Parathyroid adenoma (tissue), 2 donors: ENCODE results near the gene ZSCAN9.

Experiments
- H2AFZ ChIP-seq: fragments of 300-600 bp; sonication (generic); one replicate; pipeline ENCODE4 v1.7.0; 2017; ENCODE audit warnings: antibody characterized with exemption, mild to moderate bottlenecking
- H3K27ac ChIP-seq: fragments of 300-600 bp; sonication (generic); one replicate; pipeline ENCODE4 v1.7.0; 2017
- H3K27me3 ChIP-seq: fragments of 300-600 bp; sonication (generic); one replicate; pipeline ENCODE4 v1.7.0; 2017; ENCODE audit warnings: low read length; ENCODE audit not compliant: control insufficient read depth, insufficient read depth
- H3K36me3 ChIP-seq: fragments of 300-600 bp; sonication (generic); one replicate; pipeline ENCODE4 v1.7.0; 2017; ENCODE audit warnings: low read length; ENCODE audit not compliant: control insufficient read depth, insufficient read depth
- H3K4me1 ChIP-seq: fragments of 300-600 bp; sonication (generic); one replicate; pipeline ENCODE4 v1.7.0; 2017; ENCODE audit warnings: control low read depth
- H3K4me2 ChIP-seq: fragments of 300-600 bp; sonication (generic); one replicate; pipeline ENCODE4 v1.7.0; 2017; ENCODE audit warnings: low read length
- H3K4me3 ChIP-seq: fragments of 300-600 bp; sonication (generic); one replicate; pipeline ENCODE4 v1.7.0; 2017; ENCODE audit warnings: low read depth, low read length
- H3K79me2 ChIP-seq: fragments of 300-600 bp; sonication (generic); one replicate; pipeline ENCODE4 v1.7.0; 2017; ENCODE audit warnings: control low read depth
- H3K9ac ChIP-seq: fragments of 300-600 bp; sonication (generic); one replicate; pipeline ENCODE4 v1.7.0; 2017; ENCODE audit warnings: mild to moderate bottlenecking
- H3K9me3 ChIP-seq: fragments of 300-600 bp; sonication (generic); one replicate; pipeline ENCODE4 v1.7.0; 2017; ENCODE audit warnings: low read length; ENCODE audit not compliant: control insufficient read depth
- CTCF ChIP-seq: fragments of 300-600 bp; sonication (generic); IDR thresholded peaks from one replicate; pipeline ENCODE4 v1.7.0; 2017; ENCODE audit warnings: antibody characterized with exemption, mild to moderate bottlenecking
- donor health status: primary hyperparathyroidism.

The ZSCAN9 gene

GRCh38 chr6:28252009-28252975 lies 27.2 kb downstream of the ZSCAN9 start, which contains the start of gene ZKSCAN4:
TSS of gene ZKSCAN4 (minus strand) at chr6:28252269. CDS start at chr6:28251980, 289 bp downstream.
- H3K4me3 ChIP-seq: peak within 1 kb of the TSS; percentile 79
- no peak for TF ChIP-seq CTCF
- no peaks in the 10 kb centered on the region for H3K27me3 ChIP-seq
- peaks cover 4% of the 10 kb centered on the region for H3K4me1 ChIP-seq
- peak within 1 kb of the TSS; percentile 25 for H3K27ac ChIP-seq
- H3K9ac ChIP-seq: peak within 1 kb of the TSS; percentile 33
- no peaks in the 10 kb centered on the region for H3K79me2 ChIP-seq
- H2AFZ ChIP-seq: peak within 1 kb of the TSS; percentile 99
- peak within 1 kb of the TSS; percentile 85 for H3K4me2 ChIP-seq
- H3K36me3 ChIP-seq: no peaks in the 10 kb centered on the region
- no peaks in the 10 kb centered on the region for H3K9me3 ChIP-seq

GRCh38 chr6:28254121-28254519 lies 29.0 kb downstream of the ZSCAN9 start:
- H3K9me3 ChIP-seq: no peaks in the 10 kb centered on the region
- peaks cover 4% of the 10 kb centered on the region for H3K4me1 ChIP-seq
- H3K27ac ChIP-seq: no peak overlapping the region
- H3K4me2 ChIP-seq: no peak overlapping the region
- no peaks in the 10 kb centered on the region for H3K27me3 ChIP-seq
- H3K9ac ChIP-seq: no peak overlapping the region
- H2AFZ ChIP-seq: no peak overlapping the region
- no peaks in the 10 kb centered on the region for H3K79me2 ChIP-seq
- H3K4me3 ChIP-seq: no peak overlapping the region
- no peaks in the 10 kb centered on the region for H3K36me3 ChIP-seq
- no peak for TF ChIP-seq CTCF

GRCh38 chr6:28257042-28257441 lies 32.0 kb downstream of the ZSCAN9 start:
- Histone ChIP-seq H2AFZ (no peak overlapping the region), H3K79me2 (no peaks in the 10 kb centered on the region), H3K27me3 (no peaks in the 10 kb centered on the region), H3K4me3 (no peak overlapping the region), H3K9me3 (no peaks in the 10 kb centered on the region), H3K36me3 (no peaks in the 10 kb centered on the region), H3K9ac (no peak overlapping the region), H3K4me2 (no peak overlapping the region), H3K4me1 (no peaks in the 10 kb centered on the region), H3K27ac (no peak overlapping the region)
- TF ChIP-seq CTCF: no peak

- H3K9ac ChIP-seq: no peak within 1 kb of the TSS
- no peaks in the 10 kb centered on the region for H3K27me3 ChIP-seq
- H2AFZ ChIP-seq: peak within 1 kb of the TSS; percentile 11
- no peaks in the 10 kb centered on the region for H3K4me1 ChIP-seq
- no peak for TF ChIP-seq CTCF
- H3K9me3 ChIP-seq: no peaks in the 10 kb centered on the region
- no peak within 1 kb of the TSS for H3K27ac ChIP-seq
- no peak within 1 kb of the TSS for H3K4me3 ChIP-seq
- H3K79me2 ChIP-seq: no peaks in the 10 kb centered on the region
- no peaks in the 10 kb centered on the region for H3K36me3 ChIP-seq
- no peak within 1 kb of the TSS for H3K4me2 ChIP-seq
Observed at GRCh38 chr6:28258877-28259777, 34.1 kb downstream of the ZSCAN9 start, which contains the start of gene NKAPL. TSS of gene NKAPL (plus strand) at chr6:28259297. CDS start at chr6:28259372, 75 bp downstream.
